IPS-18a (cell line): ENCODE results near the gene FAM120A.

Experiments used
- H3K27ac ChIP-seq: one replicate; pipeline ENCODE4 v1.5.1; 2013; ENCODE audit warnings: low read length
- H3K27me3 ChIP-seq: one replicate; pipeline ENCODE4 v1.6.1; 2013; ENCODE audit warnings: mild to moderate bottlenecking, low read length; ENCODE audit not compliant: control insufficient read depth, insufficient read depth
- H3K36me3 ChIP-seq: one replicate; pipeline ENCODE4 v1.6.1; 2013; ENCODE audit warnings: low read depth, low read length; ENCODE audit not compliant: control insufficient read depth
- H3K4me1 ChIP-seq: one replicate; pipeline ENCODE4 v1.6.1; 2013; ENCODE audit warnings: low read depth, low read length; ENCODE audit not compliant: control insufficient read depth
- H3K4me3 ChIP-seq: one replicate; pipeline ENCODE4 v1.5.1; 2013; ENCODE audit warnings: low read length
- H3K9ac ChIP-seq: one replicate; pipeline ENCODE4 v1.6.1; 2013; ENCODE audit warnings: mild to moderate bottlenecking, low read length, moderate library complexity
- H3K9me3 ChIP-seq: one replicate; pipeline ENCODE4 v1.6.1; 2013; ENCODE audit warnings: low read depth, low read length; ENCODE audit not compliant: control insufficient read depth

Gene FAM120A

GRCh38 chr9:93475856-93476255 lies 24.4 kb downstream of the FAM120A start:
- Histone ChIP-seq H3K27ac (no peak overlapping the region), H3K4me1 (peaks cover 9% of the 10 kb centered on the region), H3K9ac (no peak overlapping the region), H3K9me3 (no peaks in the 10 kb centered on the region), H3K27me3 (no peaks in the 10 kb centered on the region), H3K4me3 (no peak overlapping the region), H3K36me3 (peaks cover 17% of the 10 kb centered on the region)

GRCh38 chr9:93476924-93477323 lies 25.4 kb downstream of the FAM120A start:
- Histone ChIP-seq H3K36me3 (peaks cover 10% of the 10 kb centered on the region), H3K27me3 (no peaks in the 10 kb centered on the region), H3K4me3 (no peak overlapping the region), H3K4me1 (peaks cover 11% of the 10 kb centered on the region), H3K27ac (no peak overlapping the region), H3K9ac (no peak overlapping the region), H3K9me3 (no peaks in the 10 kb centered on the region)

- H3K27ac ChIP-seq = no peak overlapping the region
- peaks cover 10% of the 10 kb centered on the region for H3K36me3 ChIP-seq
- H3K4me3 ChIP-seq = no peak overlapping the region
These were observed 25.9 kb downstream of the FAM120A start for GRCh38 chr9:93477397-93477796.

GRCh38 chr9:93479726-93480125 lies 28.2 kb downstream of the FAM120A start:
- peaks cover 10% of the 10 kb centered on the region for H3K36me3 ChIP-seq
- H3K9ac ChIP-seq = no peak overlapping the region
- H3K27ac ChIP-seq = no peak overlapping the region
- H3K9me3 ChIP-seq = no peaks in the 10 kb centered on the region
- H3K4me3 ChIP-seq = no peak overlapping the region
- no peaks in the 10 kb centered on the region for H3K27me3 ChIP-seq
- peaks cover 11% of the 10 kb centered on the region for H3K4me1 ChIP-seq

More at GRCh38 chr9:93477397-93477796, 25.9 kb downstream of the FAM120A start:
- Histone ChIP-seq H3K27me3 (no peaks in the 10 kb centered on the region), H3K9ac (no peak overlapping the region), H3K4me1 (peaks cover 11% of the 10 kb centered on the region), H3K9me3 (no peaks in the 10 kb centered on the region)

GRCh38 chr9:93480262-93480661 lies 28.8 kb downstream of the FAM120A start:
- Histone ChIP-seq H3K9ac (no peak overlapping the region), H3K27ac (no peak overlapping the region), H3K27me3 (no peaks in the 10 kb centered on the region), H3K4me3 (no peak overlapping the region), H3K36me3 (peaks cover 10% of the 10 kb centered on the region), H3K4me1 (peaks cover 11% of the 10 kb centered on the region), H3K9me3 (no peaks in the 10 kb centered on the region)

- no peak overlapping the region for H3K4me3 ChIP-seq
- H3K9me3 ChIP-seq = no peaks in the 10 kb centered on the region
- H3K4me1 ChIP-seq = peaks cover 11% of the 10 kb centered on the region
- no peak overlapping the region for H3K27ac ChIP-seq
- H3K36me3 ChIP-seq = peaks cover 10% of the 10 kb centered on the region
- no peak overlapping the region for H3K9ac ChIP-seq
- no peaks in the 10 kb centered on the region for H3K27me3 ChIP-seq
These were observed 29.3 kb downstream of the FAM120A start for GRCh38 chr9:93480728-93481324.

GRCh38 chr9:93483497-93483896 lies 32.0 kb downstream of the FAM120A start:
- peaks cover 11% of the 10 kb centered on the region for H3K4me1 ChIP-seq
- H3K36me3 ChIP-seq = no peaks in the 10 kb centered on the region
- no peaks in the 10 kb centered on the region for H3K27me3 ChIP-seq
- no peak overlapping the region for H3K4me3 ChIP-seq
- no peaks in the 10 kb centered on the region for H3K9me3 ChIP-seq
- no peak overlapping the region for H3K27ac ChIP-seq
- no peak overlapping the region for H3K9ac ChIP-seq

- no peak overlapping the region for H3K4me3 ChIP-seq
These were observed 34.8 kb downstream of the FAM120A start for GRCh38 chr9:93486268-93486667.

GRCh38 chr9:93488244-93488643 lies 36.8 kb downstream of the FAM120A start:
- Histone ChIP-seq H3K9me3 (no peaks in the 10 kb centered on the region), H3K9ac (no peak overlapping the region), H3K27ac (no peak overlapping the region), H3K27me3 (no peaks in the 10 kb centered on the region), H3K36me3 (no peaks in the 10 kb centered on the region), H3K4me1 (no peaks in the 10 kb centered on the region), H3K4me3 (no peak overlapping the region)

More at GRCh38 chr9:93486268-93486667, 34.8 kb downstream of the FAM120A start:
- Histone ChIP-seq H3K9ac (no peak overlapping the region), H3K27ac (no peak overlapping the region), H3K27me3 (no peaks in the 10 kb centered on the region), H3K36me3 (no peaks in the 10 kb centered on the region), H3K9me3 (no peaks in the 10 kb centered on the region), H3K4me1 (no peaks in the 10 kb centered on the region)

- Histone ChIP-seq H3K4me1 (no peaks in the 10 kb centered on the region), H3K27me3 (no peaks in the 10 kb centered on the region), H3K27ac (no peak overlapping the region), H3K9ac (no peak overlapping the region), H3K36me3 (peaks cover 21% of the 10 kb centered on the region), H3K4me3 (no peak overlapping the region), H3K9me3 (no peaks in the 10 kb centered on the region)
These were observed 40.2 kb downstream of the FAM120A start for GRCh38 chr9:93491593-93492232.

GRCh38 chr9:93492327-93492726 lies 40.8 kb downstream of the FAM120A start:
- Histone ChIP-seq H3K9me3 (no peaks in the 10 kb centered on the region), H3K9ac (no peak overlapping the region), H3K4me1 (no peaks in the 10 kb centered on the region), H3K36me3 (peaks cover 25% of the 10 kb centered on the region), H3K27me3 (no peaks in the 10 kb centered on the region), H3K27ac (no peak overlapping the region), H3K4me3 (no peak overlapping the region)

GRCh38 chr9:93493949-93494348 lies 42.5 kb downstream of the FAM120A start:
- H3K27ac ChIP-seq = no peak overlapping the region
- H3K9me3 ChIP-seq = no peaks in the 10 kb centered on the region
- peaks cover 38% of the 10 kb centered on the region for H3K36me3 ChIP-seq
- H3K4me3 ChIP-seq = no peak overlapping the region
- H3K4me1 ChIP-seq = no peaks in the 10 kb centered on the region
- no peak overlapping the region for H3K9ac ChIP-seq
- no peaks in the 10 kb centered on the region for H3K27me3 ChIP-seq
